Left hindlimb (tissue), 1 donor: Measurements from ENCODE around the gene PXDN.
A peak's percentile ranks its signal among the peaks of the same experiment; 100 is the strongest.

Experiments
- DNase-seq: peaks from one replicate; pipeline ENCODE4 v3.0.0-alpha.2; 2018

The PXDN gene

GRCh38 chr2:1660656-1661640 lies 83.4 kb downstream of the PXDN start:
- DNase-seq, result no peak

- DNase-seq, result no peak
These were observed 84.3 kb downstream of the PXDN start for GRCh38 chr2:1659951-1660565.

GRCh38 chr2:1658394-1659151 lies 85.7 kb downstream of the PXDN start:
- no peak for DNase-seq

GRCh38 chr2:1656961-1657841 lies 87.1 kb downstream of the PXDN start:
- no peak for DNase-seq

GRCh38 chr2:1656326-1656960 lies 87.9 kb downstream of the PXDN start:
- DNase-seq, result no peak

- no peak for DNase-seq
These were observed 88.9 kb downstream of the PXDN start for GRCh38 chr2:1655461-1655860.

GRCh38 chr2:1654696-1655374 lies 89.5 kb downstream of the PXDN start:
- DNase-seq, result no peak

- DNase-seq, result no peak
These were observed 90.2 kb downstream of the PXDN start for GRCh38 chr2:1653956-1654695.

GRCh38 chr2:1652034-1652790 lies 92.1 kb downstream of the PXDN start:
- peak; percentile 59 for DNase-seq

GRCh38 chr2:1651121-1652033 lies 92.9 kb downstream of the PXDN start:
- DNase-seq, result peak; percentile 54

GRCh38 chr2:1650085-1650872 lies 94.0 kb downstream of the PXDN start:
- DNase-seq, result no peak

GRCh38 chr2:1649103-1650084 lies 94.9 kb downstream of the PXDN start:
- DNase-seq, result no peak

- no peak for DNase-seq
These were observed 95.8 kb downstream of the PXDN start for GRCh38 chr2:1648241-1649102.

GRCh38 chr2:1647417-1648240 lies 96.7 kb downstream of the PXDN start:
- DNase-seq, result no peak
